WTC11 (cell line): ENCODE results near the gene RIC8A. TPM values are rescaled to one million over a fixed set of nuclear protein-coding genes. Genes with fewer than 3 reads are reported as not detected.

Source experiments
- ATAC-seq: fragments of 200-7000 bp; cut with Tn5 transposase; 2 replicates; pipeline ENCODE4 v1.10.0; 2021; ENCODE audit warnings: mild to moderate bottlenecking, moderate library complexity
- CTCF ChIA-PET: fragments of 300-600 bp; sonication (Branson Sonifier 250); formaldehyde crosslinking; loops from one replicate; lab custom pipeline; 2021; ENCODE audit warnings: antibody characterized with exemption; lab: Charles Lee
- POLR2A ChIA-PET: fragments of 350-600 bp; sonication (Branson Sonifier 250); formaldehyde crosslinking; loops from one replicate; lab custom pipeline; 2021; ENCODE audit warnings: antibody characterized with exemption; lab: Charles Lee
- DNase-seq: peaks from one replicate; pipeline ENCODE4 v3.0.0; 2021; ENCODE audit warnings: low spot score
- H3K27ac Mint-ChIP-seq: 2 replicates; pipeline ENCODE4 v1.8.0; 2021; ENCODE audit warnings: mixed read lengths
- H3K27me3 Mint-ChIP-seq: 2 replicates; pipeline ENCODE4 v1.8.0; 2021; ENCODE audit warnings: low read depth, mild to moderate bottlenecking, moderate library complexity, mixed read lengths
- H3K36me3 Mint-ChIP-seq: 2 replicates; pipeline ENCODE4 v1.8.0; 2021; ENCODE audit warnings: mixed read lengths
- H3K4me1 Mint-ChIP-seq: 2 replicates; pipeline ENCODE4 v1.8.0; 2022; ENCODE audit warnings: mixed read lengths
- H3K4me3 Mint-ChIP-seq: 2 replicates; pipeline ENCODE4 v1.8.0; 2021; ENCODE audit warnings: mild to moderate bottlenecking, moderate library complexity, mixed read lengths
- H3K9me3 Mint-ChIP-seq: 2 replicates; pipeline ENCODE4 v1.8.0; 2021; ENCODE audit warnings: mixed read lengths
- CBFB ChIP-seq: sonication (generic); formaldehyde crosslinking; IDR thresholded peaks from 2 replicates; pipeline ENCODE4 v1.8.1; 2022; ENCODE audit warnings: mild to moderate bottlenecking, low read depth, missing genetic modification reagents
- CREM ChIP-seq: sonication (generic); formaldehyde crosslinking; IDR thresholded peaks from 2 replicates; pipeline ENCODE4 v1.8.1; 2022; ENCODE audit warnings: mild to moderate bottlenecking, missing genetic modification reagents, moderate library complexity
- EMX1 ChIP-seq: fragments of 250-450 bp; sonication (Bioruptor Pico); IDR thresholded peaks from 2 replicates; pipeline ENCODE4 v1.8.0; 2021; ENCODE audit warnings: mild to moderate bottlenecking
- FOXK1 ChIP-seq: sonication (generic); formaldehyde crosslinking; IDR thresholded peaks from 2 replicates; pipeline ENCODE4 v1.8.0; 2022; ENCODE audit warnings: mild to moderate bottlenecking, moderate library complexity, missing genetic modification reagents
- IRF2 ChIP-seq: sonication (generic); formaldehyde crosslinking; IDR thresholded peaks from 2 replicates; pipeline ENCODE4 v1.8.0; 2022; ENCODE audit warnings: low read depth, missing genetic modification reagents, borderline replicate concordance
- JAZF1 ChIP-seq: fragments of 250-450 bp; sonication (Bioruptor Pico); IDR thresholded peaks from 2 replicates; pipeline ENCODE4 v1.9.0; 2021; ENCODE audit warnings: moderate library complexity, mild to moderate bottlenecking, inconsistent platforms
- MYBL2 ChIP-seq: sonication (generic); formaldehyde crosslinking; IDR thresholded peaks from 2 replicates; pipeline ENCODE4 v1.8.1; 2023; ENCODE audit warnings: mild to moderate bottlenecking, moderate library complexity, missing genetic modification reagents
- NR3C1 ChIP-seq: sonication (generic); formaldehyde crosslinking; conservative IDR thresholded peaks from 2 replicates; pipeline ENCODE4 v1.8.1; 2023; ENCODE audit warnings: low read depth, mild to moderate bottlenecking, missing genetic modification reagents
- SMAD3 ChIP-seq: sonication (generic); formaldehyde crosslinking; IDR thresholded peaks from 2 replicates; pipeline ENCODE4 v1.8.0; 2022; ENCODE audit warnings: missing genetic modification reagents, mild to moderate bottlenecking, borderline replicate concordance
- SMAD4 ChIP-seq: sonication (generic); formaldehyde crosslinking; IDR thresholded peaks from 2 replicates; pipeline ENCODE4 v1.8.0; 2022; ENCODE audit warnings: mild to moderate bottlenecking, missing genetic modification reagents
- TEAD1 ChIP-seq: sonication (generic); formaldehyde crosslinking; IDR thresholded peaks from 2 replicates; pipeline ENCODE4 v1.8.0; 2022; ENCODE audit warnings: mild to moderate bottlenecking, missing genetic modification reagents
- TP53 ChIP-seq: sonication (generic); formaldehyde crosslinking; IDR thresholded peaks from 2 replicates; pipeline ENCODE4 v1.8.1; 2023; ENCODE audit warnings: mild to moderate bottlenecking, missing genetic modification reagents
- ZNF232 ChIP-seq: sonication (generic); formaldehyde crosslinking; IDR thresholded peaks from 2 replicates; pipeline ENCODE4 v1.8.0; 2022; ENCODE audit warnings: mild to moderate bottlenecking, missing genetic modification reagents
- ZNF396 ChIP-seq: fragments of 250-450 bp; sonication (Bioruptor Pico); IDR thresholded peaks from 2 replicates; pipeline ENCODE4 v1.8.0; 2021; ENCODE audit warnings: mild to moderate bottlenecking, moderate library complexity, borderline replicate concordance
- ZNF671 ChIP-seq: fragments of 250-450 bp; sonication (Bioruptor Pico); IDR thresholded peaks from 2 replicates; pipeline ENCODE4 v1.8.0; 2021; ENCODE audit warnings: mild to moderate bottlenecking
- total RNA-seq: library from RNA; stranded (reverse); gene quantifications from 3 replicates; pipeline ENCODE4 v1.2.3, GENCODE V29; 2021
- TF ChIP-seq, protein P1 (sequence below): sonication (generic); formaldehyde crosslinking; IDR thresholded peaks from 2 replicates; pipeline ENCODE4 v1.8.1; 2023; ENCODE audit warnings: mild to moderate bottlenecking, missing genetic modification reagents, moderate library complexity
- TF ChIP-seq, protein P2 (sequence below): sonication (generic); formaldehyde crosslinking; IDR thresholded peaks from 2 replicates; pipeline ENCODE4 v1.8.0; 2022; ENCODE audit warnings: mild to moderate bottlenecking, missing genetic modification reagents
- TF ChIP-seq, protein P3 (sequence below): sonication (generic); formaldehyde crosslinking; IDR thresholded peaks from 2 replicates; pipeline ENCODE4 v1.8.1; 2022; ENCODE audit warnings: mild to moderate bottlenecking, missing genetic modification reagents, moderate library complexity, borderline replicate concordance
- TF ChIP-seq, protein P4 (sequence below): sonication (generic); formaldehyde crosslinking; IDR thresholded peaks from 2 replicates; pipeline ENCODE4 v1.8.1; 2022; ENCODE audit warnings: missing genetic modification reagents, borderline replicate concordance
- TF ChIP-seq, protein P5 (sequence below): sonication (generic); formaldehyde crosslinking; IDR thresholded peaks from 2 replicates; pipeline ENCODE4 v1.8.1; 2022; ENCODE audit warnings: low read depth, missing genetic modification reagents, borderline replicate concordance
- TF ChIP-seq, protein P6 (sequence below): sonication (generic); formaldehyde crosslinking; IDR thresholded peaks from 2 replicates; pipeline ENCODE4 v1.8.0; 2022; ENCODE audit warnings: missing genetic modification reagents
- TF ChIP-seq, protein P7 (sequence below): sonication (generic); formaldehyde crosslinking; conservative IDR thresholded peaks from 2 replicates; pipeline ENCODE4 v1.8.1; 2023; ENCODE audit warnings: mild to moderate bottlenecking, low read depth, missing genetic modification reagents, moderate library complexity

RIC8A gene
- total RNA-seq, 1 experiment from 2014 or later = 68.3 TPM

DNA sequence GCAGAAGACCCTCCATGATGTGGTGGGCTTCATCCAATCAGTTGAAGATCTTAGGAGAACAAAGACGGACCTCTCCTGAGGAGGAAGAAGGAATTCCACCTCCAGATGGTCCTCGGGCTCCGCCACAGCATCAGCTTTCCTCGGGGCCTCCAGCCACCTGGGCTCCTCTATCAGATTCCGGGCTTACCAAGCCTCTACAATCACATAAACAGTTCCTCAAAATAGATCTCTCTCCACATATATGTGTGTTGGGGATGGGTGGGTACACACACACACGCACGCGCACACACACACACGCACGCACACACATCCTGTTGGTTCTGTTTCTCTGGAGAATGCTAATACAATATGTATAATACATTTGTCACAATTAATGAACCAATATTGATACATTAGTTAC is 51.9 kb downstream of the RIC8A start:
- peaks cover 21% of the 10 kb centered on the region for H3K9me3 Mint-ChIP-seq
- peaks cover 11% of the 10 kb centered on the region for H3K36me3 Mint-ChIP-seq
- H3K4me3 Mint-ChIP-seq = no peak overlapping the region
- TF ChIP-seq TEAD1 (CRISPR knock-in tag) (no peak), CREM (CRISPR knock-in tag) (no peak), TP53 (CRISPR knock-in tag) (no peak), ZNF671 (no peak), SMAD3 (CRISPR knock-in tag) (no peak), NR3C1 (CRISPR knock-in tag) (no peak), JAZF1 (CRISPR knock-in tag) (no peak), SMAD4 (no peak)
- TF ChIP-seq, protein P1, sequence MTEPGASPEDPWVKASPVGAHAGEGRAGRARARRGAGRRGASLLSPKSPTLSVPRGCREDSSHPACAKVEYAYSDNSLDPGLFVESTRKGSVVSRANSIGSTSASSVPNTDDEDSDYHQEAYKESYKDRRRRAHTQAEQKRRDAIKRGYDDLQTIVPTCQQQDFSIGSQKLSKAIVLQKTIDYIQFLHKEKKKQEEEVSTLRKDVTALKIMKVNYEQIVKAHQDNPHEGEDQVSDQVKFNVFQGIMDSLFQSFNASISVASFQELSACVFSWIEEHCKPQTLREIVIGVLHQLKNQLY (CRISPR knock-in tag) = no peak
- TF ChIP-seq, protein P2, sequence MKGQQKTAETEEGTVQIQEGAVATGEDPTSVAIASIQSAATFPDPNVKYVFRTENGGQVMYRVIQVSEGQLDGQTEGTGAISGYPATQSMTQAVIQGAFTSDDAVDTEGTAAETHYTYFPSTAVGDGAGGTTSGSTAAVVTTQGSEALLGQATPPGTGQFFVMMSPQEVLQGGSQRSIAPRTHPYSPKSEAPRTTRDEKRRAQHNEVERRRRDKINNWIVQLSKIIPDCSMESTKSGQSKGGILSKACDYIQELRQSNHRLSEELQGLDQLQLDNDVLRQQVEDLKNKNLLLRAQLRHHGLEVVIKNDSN = no peak
- TF ChIP-seq, protein P3, sequence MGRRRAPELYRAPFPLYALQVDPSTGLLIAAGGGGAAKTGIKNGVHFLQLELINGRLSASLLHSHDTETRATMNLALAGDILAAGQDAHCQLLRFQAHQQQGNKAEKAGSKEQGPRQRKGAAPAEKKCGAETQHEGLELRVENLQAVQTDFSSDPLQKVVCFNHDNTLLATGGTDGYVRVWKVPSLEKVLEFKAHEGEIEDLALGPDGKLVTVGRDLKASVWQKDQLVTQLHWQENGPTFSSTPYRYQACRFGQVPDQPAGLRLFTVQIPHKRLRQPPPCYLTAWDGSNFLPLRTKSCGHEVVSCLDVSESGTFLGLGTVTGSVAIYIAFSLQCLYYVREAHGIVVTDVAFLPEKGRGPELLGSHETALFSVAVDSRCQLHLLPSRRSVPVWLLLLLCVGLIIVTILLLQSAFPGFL (CRISPR knock-in tag) = no peak
- TF ChIP-seq, protein P4, sequence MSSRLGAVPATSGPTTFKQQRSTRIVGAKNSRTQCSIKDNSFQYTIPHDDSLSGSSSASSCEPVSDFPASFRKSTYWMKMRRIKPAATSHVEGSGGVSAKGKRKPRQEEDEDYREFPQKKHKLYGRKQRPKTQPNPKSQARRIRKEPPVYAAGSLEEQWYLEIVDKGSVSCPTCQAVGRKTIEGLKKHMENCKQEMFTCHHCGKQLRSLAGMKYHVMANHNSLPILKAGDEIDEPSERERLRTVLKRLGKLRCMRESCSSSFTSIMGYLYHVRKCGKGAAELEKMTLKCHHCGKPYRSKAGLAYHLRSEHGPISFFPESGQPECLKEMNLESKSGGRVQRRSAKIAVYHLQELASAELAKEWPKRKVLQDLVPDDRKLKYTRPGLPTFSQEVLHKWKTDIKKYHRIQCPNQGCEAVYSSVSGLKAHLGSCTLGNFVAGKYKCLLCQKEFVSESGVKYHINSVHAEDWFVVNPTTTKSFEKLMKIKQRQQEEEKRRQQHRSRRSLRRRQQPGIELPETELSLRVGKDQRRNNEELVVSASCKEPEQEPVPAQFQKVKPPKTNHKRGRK (CRISPR knock-in tag) = no peak
- TF ChIP-seq, protein P5, sequence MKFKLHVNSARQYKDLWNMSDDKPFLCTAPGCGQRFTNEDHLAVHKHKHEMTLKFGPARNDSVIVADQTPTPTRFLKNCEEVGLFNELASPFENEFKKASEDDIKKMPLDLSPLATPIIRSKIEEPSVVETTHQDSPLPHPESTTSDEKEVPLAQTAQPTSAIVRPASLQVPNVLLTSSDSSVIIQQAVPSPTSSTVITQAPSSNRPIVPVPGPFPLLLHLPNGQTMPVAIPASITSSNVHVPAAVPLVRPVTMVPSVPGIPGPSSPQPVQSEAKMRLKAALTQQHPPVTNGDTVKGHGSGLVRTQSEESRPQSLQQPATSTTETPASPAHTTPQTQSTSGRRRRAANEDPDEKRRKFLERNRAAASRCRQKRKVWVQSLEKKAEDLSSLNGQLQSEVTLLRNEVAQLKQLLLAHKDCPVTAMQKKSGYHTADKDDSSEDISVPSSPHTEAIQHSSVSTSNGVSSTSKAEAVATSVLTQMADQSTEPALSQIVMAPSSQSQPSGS (CRISPR knock-in tag) = no peak
- no peak for ATAC-seq
- POLR2A ChIA-PET = no interaction called here
- peaks cover 7% of the 10 kb centered on the region; the same call in 1 of the 2 replicates for H3K27me3 Mint-ChIP-seq
- CTCF ChIA-PET = interaction anchor here (1.8 kb wide), 1 partner anchor 9 kb away, joined by 6 read pairs; no protein-coding TSS in a partner anchor
- H3K27ac Mint-ChIP-seq = no peak overlapping the region
- no peaks in the 10 kb centered on the region for H3K4me1 Mint-ChIP-seq
- DNase-seq = no peak

DNA sequence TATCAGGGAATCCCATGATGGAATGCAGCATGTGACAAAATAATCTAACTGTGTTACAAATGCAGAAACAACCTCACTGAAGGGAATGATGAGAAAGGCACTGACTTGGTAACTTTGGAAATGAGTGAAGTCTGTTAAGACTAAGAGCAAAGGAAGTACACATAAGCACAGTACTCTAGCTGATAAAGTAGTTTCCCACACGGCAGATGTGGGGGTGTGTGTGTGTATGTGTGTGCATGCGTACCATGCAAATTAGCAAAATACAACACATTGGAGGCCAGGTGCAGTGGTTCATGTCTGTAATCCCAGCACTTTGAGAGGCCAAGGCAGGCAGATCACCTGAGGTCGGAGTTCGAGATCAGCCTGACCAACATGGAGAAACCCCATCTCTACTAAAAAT is 54.1 kb downstream of the RIC8A start:
- ATAC-seq (no peak), DNase-seq (no peak)
- no peak overlapping the region for H3K27ac Mint-ChIP-seq
- ChIA-PET POLR2A (interaction anchor here (1.4 kb wide), 1 partner anchor 8 kb away, joined by 3 read pairs; no protein-coding TSS in a partner anchor), CTCF (interaction anchor here (1.6 kb wide), 1 partner anchor 11 kb away, joined by 8 read pairs; no protein-coding TSS in a partner anchor)
- peaks cover 7% of the 10 kb centered on the region; the same call in 1 of the 2 replicates for H3K27me3 Mint-ChIP-seq
- peaks cover 31% of the 10 kb centered on the region for H3K9me3 Mint-ChIP-seq
- H3K4me1 Mint-ChIP-seq = no peaks in the 10 kb centered on the region
- H3K36me3 Mint-ChIP-seq = peaks cover 12% of the 10 kb centered on the region
- no peak overlapping the region for H3K4me3 Mint-ChIP-seq
- TF ChIP-seq MYBL2 (CRISPR knock-in tag) (no peak), IRF2 (CRISPR knock-in tag) (no peak), FOXK1 (CRISPR knock-in tag) (no peak), ZNF396 (CRISPR knock-in tag) (no peak), EMX1 (no peak), ZNF232 (CRISPR knock-in tag) (no peak), CBFB (CRISPR knock-in tag) (no peak)
- TF ChIP-seq, protein P6, sequence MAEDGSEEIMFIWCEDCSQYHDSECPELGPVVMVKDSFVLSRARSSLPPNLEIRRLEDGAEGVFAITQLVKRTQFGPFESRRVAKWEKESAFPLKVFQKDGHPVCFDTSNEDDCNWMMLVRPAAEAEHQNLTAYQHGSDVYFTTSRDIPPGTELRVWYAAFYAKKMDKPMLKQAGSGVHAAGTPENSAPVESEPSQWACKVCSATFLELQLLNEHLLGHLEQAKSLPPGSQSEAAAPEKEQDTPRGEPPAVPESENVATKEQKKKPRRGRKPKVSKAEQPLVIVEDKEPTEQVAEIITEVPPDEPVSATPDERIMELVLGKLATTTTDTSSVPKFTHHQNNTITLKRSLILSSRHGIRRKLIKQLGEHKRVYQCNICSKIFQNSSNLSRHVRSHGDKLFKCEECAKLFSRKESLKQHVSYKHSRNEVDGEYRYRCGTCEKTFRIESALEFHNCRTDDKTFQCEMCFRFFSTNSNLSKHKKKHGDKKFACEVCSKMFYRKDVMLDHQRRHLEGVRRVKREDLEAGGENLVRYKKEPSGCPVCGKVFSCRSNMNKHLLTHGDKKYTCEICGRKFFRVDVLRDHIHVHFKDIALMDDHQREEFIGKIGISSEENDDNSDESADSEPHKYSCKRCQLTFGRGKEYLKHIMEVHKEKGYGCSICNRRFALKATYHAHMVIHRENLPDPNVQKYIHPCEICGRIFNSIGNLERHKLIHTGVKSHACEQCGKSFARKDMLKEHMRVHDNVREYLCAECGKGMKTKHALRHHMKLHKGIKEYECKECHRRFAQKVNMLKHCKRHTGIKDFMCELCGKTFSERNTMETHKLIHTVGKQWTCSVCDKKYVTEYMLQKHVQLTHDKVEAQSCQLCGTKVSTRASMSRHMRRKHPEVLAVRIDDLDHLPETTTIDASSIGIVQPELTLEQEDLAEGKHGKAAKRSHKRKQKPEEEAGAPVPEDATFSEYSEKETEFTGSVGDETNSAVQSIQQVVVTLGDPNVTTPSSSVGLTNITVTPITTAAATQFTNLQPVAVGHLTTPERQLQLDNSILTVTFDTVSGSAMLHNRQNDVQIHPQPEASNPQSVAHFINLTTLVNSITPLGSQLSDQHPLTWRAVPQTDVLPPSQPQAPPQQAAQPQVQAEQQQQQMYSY (CRISPR knock-in tag) = no peak
- TF ChIP-seq, protein P7, sequence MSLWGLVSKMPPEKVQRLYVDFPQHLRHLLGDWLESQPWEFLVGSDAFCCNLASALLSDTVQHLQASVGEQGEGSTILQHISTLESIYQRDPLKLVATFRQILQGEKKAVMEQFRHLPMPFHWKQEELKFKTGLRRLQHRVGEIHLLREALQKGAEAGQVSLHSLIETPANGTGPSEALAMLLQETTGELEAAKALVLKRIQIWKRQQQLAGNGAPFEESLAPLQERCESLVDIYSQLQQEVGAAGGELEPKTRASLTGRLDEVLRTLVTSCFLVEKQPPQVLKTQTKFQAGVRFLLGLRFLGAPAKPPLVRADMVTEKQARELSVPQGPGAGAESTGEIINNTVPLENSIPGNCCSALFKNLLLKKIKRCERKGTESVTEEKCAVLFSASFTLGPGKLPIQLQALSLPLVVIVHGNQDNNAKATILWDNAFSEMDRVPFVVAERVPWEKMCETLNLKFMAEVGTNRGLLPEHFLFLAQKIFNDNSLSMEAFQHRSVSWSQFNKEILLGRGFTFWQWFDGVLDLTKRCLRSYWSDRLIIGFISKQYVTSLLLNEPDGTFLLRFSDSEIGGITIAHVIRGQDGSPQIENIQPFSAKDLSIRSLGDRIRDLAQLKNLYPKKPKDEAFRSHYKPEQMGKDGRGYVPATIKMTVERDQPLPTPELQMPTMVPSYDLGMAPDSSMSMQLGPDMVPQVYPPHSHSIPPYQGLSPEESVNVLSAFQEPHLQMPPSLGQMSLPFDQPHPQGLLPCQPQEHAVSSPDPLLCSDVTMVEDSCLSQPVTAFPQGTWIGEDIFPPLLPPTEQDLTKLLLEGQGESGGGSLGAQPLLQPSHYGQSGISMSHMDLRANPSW (CRISPR knock-in tag) = no peak
